GM19023 (cell line): Measurements from ENCODE around the gene MAP7.
"Not testable (repeated sequence)": the region's sequence is repeated elsewhere in the genome, so short reads cannot be mapped to it uniquely, and the experiment has no call there.

Experiments
- ATAC-seq: cut with Tn5 transposase; IDR thresholded peaks from one replicate; pipeline ENCODE4 v1.9.1; 2021; ENCODE audit warnings: mild to moderate bottlenecking, moderate library complexity; ENCODE audit not compliant: unreplicated experiment

Gene MAP7

DNA sequence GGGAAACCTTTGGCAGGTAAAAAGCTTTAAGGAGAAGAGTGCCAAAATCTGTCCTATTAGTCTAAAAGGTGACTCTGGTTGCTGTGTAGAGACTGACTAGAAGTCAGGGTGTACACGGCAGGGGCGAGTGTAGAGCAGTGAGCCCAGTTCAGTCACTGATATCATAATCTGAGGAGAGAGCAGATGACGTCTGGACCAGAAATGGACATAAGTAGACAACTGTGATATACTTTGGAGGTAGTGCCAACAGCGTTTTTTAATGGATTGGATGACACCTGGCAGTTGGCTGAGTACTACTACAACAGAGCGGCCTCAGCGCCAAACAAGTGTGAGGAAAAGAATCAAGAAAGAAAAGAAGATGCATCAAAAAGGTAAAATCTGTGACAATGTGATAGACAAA lies 76.0 kb downstream of the MAP7 start:
- ATAC-seq: no peak

- ATAC-seq: no peak
Observed at GRCh38 chr6:136471922-136472321, 78.3 kb downstream of the MAP7 start.

- ATAC-seq: no peak
Observed at GRCh38 chr6:136471372-136471771, 78.8 kb downstream of the MAP7 start.

DNA sequence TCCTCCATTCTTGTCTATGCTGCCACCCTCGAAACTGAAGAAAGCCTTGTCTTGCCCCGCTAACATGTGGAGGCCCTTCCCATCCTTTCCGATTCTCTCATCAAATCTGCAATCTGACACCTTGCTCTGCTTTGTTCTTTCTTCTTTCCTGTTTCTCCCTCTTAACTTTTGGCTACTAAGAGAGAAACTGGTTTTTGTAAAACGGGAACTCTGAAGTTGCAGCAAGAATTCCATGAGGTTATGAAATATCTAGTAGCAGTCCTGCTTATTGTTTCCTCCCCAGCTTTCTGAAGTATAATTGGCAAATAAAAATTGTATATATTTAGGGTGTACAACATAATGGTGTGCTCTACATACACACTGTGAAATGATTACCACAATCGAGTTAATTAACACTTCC lies 80.2 kb downstream of the MAP7 start:
- ATAC-seq: no peak

DNA sequence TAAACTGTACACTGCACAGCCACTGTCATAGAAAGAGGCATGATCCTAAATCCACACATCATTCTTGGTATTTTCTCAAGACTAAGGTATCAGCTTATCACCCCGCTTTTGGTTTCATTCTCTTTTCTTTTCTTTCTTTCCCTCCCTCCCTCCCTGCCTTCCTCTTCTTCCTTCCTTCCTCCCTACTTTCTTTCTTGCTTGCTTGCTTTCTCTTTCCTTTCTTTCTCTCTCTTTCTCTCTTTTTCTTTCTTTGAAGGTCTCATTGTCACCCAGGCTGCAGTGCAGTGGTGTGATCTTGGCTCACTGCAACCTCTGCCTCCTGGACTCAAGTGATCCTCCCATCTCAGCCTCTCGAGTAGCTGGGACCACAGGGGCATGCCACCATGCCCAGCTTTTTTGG lies 81.1 kb downstream of the MAP7 start:
- no peak for ATAC-seq

GRCh38 chr6:136468711-136469110 lies 81.5 kb downstream of the MAP7 start:
- no peak for ATAC-seq

- ATAC-seq: no peak
Observed at GRCh38 chr6:136467186-136467585, 83.0 kb downstream of the MAP7 start.

DNA sequence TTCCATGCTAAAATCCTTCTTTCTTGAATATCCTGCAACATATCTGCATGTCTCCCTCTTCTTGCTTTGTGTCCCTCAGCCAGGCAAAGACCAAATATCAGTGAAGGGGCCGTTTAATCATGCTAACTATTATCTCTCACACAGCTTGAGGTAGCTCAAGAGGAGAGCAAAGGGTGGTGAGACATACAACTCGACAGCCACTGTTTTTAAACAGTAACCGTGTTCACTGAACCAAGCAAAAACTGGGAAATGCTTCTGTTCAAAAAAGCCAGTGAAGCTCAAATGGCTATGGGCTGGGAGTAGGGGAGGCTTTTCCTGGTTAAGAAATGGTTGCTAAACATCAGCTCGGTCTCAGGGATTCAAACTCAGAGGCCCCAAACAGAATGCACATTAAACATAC lies 83.4 kb downstream of the MAP7 start:
- no peak for ATAC-seq

DNA sequence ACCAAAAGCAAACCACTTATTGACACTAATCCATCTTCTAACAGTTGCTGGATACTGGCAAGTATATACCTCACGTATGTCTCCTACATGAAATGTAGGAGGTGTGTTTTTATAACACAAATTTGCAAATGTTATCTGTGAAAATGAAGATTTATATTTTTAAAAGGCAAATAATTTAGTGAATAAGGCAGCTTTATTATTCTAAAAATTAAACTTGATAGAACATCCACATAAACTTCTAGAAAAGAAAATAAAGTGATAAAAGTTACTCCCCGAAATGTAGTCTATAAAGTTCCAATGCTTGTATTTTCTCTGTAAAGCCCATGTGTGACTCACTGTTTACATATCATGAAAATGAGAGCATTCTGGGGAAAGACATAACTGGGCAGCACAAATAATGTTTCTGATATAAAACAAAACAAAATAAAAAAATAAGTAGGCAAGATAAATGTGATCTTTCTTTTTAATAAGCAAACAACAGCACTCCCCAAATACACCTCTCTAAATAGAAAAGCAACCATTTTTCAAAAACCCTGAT lies 84.4 kb downstream of the MAP7 start:
- ATAC-seq: no peak

DNA sequence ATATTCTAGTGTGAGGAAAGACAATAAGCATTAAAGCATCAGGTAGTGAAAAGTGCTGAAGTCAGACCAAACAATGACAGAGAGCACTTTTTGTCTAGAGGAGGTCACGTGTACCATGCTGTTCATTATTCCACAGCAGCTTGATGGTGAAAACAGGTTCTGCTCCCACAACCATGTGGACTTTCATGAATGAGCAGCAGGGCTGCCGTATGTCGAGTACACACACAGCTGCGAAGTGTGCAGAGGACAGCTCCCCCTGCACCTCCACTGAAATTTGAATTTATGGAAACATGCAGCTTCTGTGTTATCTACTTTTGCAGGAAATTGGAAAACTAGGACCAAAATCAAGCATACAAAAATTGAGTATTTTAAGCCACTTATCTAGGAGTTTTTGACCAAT lies 85.3 kb downstream of the MAP7 start:
- ATAC-seq: no peak

- ATAC-seq: no peak
Observed at GRCh38 chr6:136464148-136464547, 86.1 kb downstream of the MAP7 start.

GRCh38 chr6:136463743-136464142 lies 86.5 kb downstream of the MAP7 start:
- no peak for ATAC-seq

DNA sequence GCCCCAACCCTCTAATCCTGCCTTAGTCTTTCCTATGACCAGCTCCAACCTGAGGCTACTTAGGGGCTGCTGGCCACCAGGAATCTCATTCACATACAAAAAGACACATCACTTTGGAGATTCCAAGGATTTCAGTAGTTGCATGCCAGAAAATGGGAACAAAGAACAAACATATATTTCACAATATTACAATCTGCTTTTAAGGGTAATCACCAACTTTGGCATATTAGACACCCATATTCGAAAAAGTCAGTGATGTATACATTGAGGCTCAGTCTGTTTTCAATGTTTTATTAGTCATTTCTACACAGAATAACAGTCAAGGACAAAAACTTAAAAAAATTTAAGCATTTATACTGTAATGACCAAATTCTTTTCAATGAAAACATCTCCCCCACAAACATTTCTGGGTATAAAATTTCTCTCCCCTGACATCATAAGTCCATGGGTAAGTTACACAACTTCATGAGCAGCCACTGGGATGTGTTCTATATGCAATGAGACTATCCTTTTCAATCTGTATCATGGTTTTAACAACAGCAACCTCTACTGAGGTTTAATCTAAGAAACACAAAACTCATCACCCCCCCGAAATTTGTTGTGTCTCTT lies 103.5 kb downstream of the MAP7 start:
- no peak for ATAC-seq

DNA sequence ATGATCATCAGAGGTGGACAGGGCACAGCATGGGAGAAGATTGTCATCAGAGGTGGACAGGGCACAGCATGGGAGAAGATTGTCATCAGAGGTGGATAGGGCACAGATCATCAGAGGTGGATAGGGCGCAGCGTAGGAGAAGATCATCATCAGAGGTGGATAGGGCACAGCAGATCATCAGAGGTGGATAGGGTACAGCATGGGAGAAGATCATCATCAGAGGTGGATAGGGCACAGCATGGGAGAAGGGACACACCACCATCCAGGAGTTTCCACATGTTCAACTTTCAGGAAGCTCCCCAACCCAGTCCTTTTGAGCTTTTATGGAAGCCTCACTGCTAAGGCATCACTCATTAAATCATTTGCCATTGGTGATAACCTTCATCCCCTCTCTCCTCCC lies 104.1 kb downstream of the MAP7 start:
- ATAC-seq: no peak

DNA sequence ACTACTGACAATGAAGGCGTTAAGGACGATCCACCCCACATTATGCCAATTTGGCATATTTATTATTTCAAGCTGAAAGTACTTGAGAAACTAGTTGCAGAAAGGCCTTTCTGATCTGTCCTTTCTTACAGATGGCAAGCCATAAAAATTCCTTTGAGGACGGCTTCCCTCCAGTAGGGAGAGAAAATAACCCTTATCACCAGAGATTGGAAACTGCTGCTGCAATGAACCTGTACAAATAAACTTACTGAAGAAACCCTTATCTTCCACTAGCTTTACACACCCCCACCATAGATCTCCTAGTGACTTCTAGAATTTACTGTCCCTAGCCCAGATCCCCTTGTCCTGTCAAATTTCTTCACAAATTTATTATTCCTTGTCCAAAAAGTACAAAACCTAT lies 105.2 kb downstream of the MAP7 start:
- ATAC-seq: no peak

DNA sequence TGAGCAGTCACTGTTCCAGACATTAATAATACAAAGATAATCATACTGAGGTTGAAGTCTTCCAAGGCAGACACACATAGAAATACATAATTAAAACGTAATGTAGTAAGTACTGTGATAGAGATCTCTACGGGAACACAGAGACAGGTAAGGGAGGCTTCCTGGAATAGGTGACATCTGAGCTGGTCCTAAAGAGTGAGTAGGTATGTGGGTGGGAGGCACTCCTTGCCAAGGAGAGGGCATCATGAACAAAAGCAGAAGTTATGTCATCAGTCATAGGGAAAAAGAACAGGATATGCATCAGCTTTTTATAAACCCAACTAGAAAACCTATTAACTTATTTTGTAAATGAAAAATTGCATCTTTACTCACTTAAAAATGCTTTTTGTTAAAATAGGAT lies 110.0 kb downstream of the MAP7 start:
- ATAC-seq: no peak

DNA sequence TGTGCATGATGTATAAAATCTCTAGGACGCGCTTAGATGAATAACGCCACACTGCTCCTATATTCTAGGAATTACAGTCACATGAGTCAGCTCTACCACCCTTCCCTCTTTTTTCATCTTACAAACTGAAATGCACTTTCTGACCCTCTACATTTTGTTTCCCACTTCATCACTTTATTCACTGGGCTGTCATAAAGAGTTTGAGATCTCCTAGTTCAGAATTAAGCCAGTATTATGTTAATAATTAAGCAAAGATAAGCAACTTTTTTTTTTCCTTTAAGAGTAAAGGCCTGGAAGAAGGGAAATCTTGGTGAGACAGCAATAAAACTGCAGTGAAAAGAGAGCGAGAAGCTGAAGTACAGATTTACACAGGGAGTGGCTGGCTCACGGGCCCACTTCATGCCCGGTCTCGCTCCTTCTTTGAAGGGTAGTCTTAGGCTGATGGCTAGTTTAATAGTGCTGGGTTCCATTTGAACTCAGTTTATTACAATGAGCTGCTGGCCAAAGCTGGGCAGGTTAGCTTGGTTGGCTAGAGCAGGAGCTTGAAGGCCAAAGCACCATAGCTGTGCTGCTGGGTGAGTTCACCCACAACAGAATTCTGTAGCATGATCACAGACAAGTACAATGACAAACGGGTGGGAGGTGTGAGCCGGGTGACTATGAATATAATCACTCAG lies 110.6 kb downstream of the MAP7 start:
- no peak for ATAC-seq

DNA sequence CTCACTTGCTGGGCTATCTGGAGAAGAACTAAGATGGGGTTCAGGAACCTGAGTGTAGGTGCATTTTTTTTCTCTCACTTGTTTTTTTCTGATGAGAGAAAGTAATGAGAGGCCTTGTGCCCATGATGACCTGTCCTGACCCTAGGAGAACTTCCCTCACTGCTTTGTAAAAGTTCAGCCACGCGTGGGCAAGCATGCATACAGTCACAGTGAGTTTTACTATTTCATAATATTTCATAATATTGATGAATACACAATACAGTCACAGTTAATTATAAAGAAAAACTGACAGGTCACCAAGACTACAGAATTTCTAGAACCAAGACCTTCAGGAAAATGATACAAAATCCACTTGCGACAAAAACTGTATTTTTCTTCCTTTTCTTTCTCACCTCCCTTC lies 111.8 kb downstream of the MAP7 start:
- ATAC-seq: no peak

DNA sequence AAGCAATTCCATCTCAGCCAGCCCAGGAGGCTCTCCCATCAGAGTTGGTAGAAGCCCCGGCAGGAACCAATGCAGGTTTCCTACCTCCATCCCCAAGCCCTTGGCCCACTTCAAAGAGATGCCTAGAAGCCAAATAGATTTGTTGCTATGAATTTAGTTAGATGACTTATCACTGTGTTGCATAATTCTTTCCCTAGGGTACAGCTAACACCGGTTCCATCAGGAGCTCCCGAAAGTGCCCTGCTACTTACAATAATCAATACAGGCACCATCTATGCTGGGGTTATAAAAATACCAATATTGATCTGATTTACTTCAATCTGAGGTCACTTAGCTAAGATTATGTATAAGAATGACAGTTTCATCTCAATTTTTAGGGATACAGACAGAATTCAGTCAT lies 113.0 kb downstream of the MAP7 start:
- no peak for ATAC-seq

- no peak for ATAC-seq
Observed at GRCh38 chr6:136435101-136435500, 115.1 kb downstream of the MAP7 start.

DNA sequence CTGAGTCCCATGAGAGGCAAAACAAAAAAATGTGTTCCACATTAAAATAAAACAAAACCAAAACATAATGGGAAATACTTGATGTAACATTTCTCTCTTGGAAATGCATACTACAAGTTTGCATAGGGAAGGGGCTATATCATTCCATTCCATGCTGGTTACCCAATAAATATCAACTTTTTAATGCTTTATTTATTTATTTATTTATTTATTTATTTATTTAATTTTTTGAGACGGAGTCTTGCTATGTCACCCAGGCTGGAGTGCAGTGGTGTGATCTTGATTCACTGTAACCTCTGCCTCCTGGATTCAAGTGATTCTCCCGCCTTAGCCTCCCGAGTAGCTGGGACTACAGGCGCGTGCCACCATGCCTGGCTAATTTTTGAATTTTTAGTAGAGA lies 118.9 kb downstream of the MAP7 start:
- not testable (repeated sequence) for ATAC-seq

DNA sequence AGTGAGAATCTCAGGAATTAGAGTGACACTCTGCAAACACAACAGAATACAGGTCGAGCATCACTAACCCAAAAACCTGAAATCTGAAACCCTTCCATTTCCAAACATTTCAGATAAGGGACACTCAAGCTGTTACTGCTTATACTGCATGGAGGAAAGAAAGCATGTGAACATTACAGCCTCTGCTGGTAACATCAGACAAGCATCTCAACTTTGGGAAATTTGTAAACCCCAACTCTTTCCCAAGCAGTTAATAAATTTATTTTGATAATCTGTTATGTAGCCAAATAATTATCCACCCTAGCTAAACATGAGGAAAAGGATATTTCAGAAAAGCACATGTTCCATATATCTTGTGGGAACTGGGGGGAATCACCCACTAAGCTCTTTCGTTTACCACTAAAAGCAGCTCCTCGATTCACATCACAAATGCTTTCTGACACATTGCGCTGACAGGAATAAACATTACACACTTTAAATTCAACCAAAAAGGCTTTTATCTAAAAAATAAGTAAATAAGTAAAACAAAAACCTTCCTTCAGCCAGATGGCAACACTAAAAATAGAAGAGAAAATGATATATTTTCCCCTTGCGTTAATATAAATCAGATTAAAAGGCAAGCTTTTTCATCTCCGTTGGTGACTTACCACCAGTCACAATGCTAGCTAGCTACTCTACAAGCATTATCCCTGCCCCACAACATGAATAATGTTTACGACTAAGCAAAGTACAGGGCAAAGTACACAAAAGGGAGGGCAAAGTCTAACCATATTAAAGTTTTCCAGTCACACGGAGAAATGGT lies 120.8 kb downstream of the MAP7 start:
- ATAC-seq: no peak
